ENCODE results near the gene FGD4.

The FGD4 gene

GRCh38 chr12:32467959-32468863, 68.9 kb downstream of the FGD4 start:
- TF ChIP-seq CTCF (IDR thresholded peaks at IDR 0.05; ENCODE audit: low read depth, low read length) = no peak
- DNase-seq (ENCODE audit: extremely low read depth, low read depth) = no peak

- DNase-seq (ENCODE audit: extremely low read depth, low read depth) = no peak
These were observed 71.6 kb downstream of the FGD4 start for GRCh38 chr12:32470936-32471470.

GRCh38 chr12:32471591-32472001, 72.2 kb downstream of the FGD4 start:
- no peak for DNase-seq (ENCODE audit: extremely low read depth, low read depth)

More at GRCh38 chr12:32470936-32471470, 71.6 kb downstream of the FGD4 start:
- no peak for TF ChIP-seq CTCF (IDR thresholded peaks at IDR 0.05; ENCODE audit: low read depth, low read length)

GRCh38 chr12:32475724-32476123, 76.4 kb downstream of the FGD4 start:
- TF ChIP-seq CTCF (IDR thresholded peaks at IDR 0.05; ENCODE audit: low read depth, low read length) = no peak
- DNase-seq (ENCODE audit: extremely low read depth, low read depth) = no peak

More at GRCh38 chr12:32471591-32472001, 72.2 kb downstream of the FGD4 start:
- no peak for TF ChIP-seq CTCF (IDR thresholded peaks at IDR 0.05; ENCODE audit: low read depth, low read length)

GRCh38 chr12:32476446-32476845, 77.1 kb downstream of the FGD4 start:
- DNase-seq (ENCODE audit: extremely low read depth, low read depth) = no peak
- no peak for TF ChIP-seq CTCF (IDR thresholded peaks at IDR 0.05; ENCODE audit: low read depth, low read length)

GRCh38 chr12:32477714-32478113, 78.4 kb downstream of the FGD4 start:
- no peak for DNase-seq (ENCODE audit: extremely low read depth, low read depth)
- no peak for TF ChIP-seq CTCF (IDR thresholded peaks at IDR 0.05; ENCODE audit: low read depth, low read length)

- no peak for TF ChIP-seq CTCF (IDR thresholded peaks at IDR 0.05; ENCODE audit: low read depth, low read length)
- no peak for DNase-seq (ENCODE audit: extremely low read depth, low read depth)
These were observed 78.8 kb downstream of the FGD4 start for GRCh38 chr12:32478166-32478565.
